ENCODE data around the gene FMNL2. TPM values are rescaled to one million over a fixed set of nuclear protein-coding genes. Genes with fewer than 3 reads are reported as not detected.

Gene FMNL2
- total RNA-seq, 1 donor from 2014 or later: 15.7 TPM

DNA sequence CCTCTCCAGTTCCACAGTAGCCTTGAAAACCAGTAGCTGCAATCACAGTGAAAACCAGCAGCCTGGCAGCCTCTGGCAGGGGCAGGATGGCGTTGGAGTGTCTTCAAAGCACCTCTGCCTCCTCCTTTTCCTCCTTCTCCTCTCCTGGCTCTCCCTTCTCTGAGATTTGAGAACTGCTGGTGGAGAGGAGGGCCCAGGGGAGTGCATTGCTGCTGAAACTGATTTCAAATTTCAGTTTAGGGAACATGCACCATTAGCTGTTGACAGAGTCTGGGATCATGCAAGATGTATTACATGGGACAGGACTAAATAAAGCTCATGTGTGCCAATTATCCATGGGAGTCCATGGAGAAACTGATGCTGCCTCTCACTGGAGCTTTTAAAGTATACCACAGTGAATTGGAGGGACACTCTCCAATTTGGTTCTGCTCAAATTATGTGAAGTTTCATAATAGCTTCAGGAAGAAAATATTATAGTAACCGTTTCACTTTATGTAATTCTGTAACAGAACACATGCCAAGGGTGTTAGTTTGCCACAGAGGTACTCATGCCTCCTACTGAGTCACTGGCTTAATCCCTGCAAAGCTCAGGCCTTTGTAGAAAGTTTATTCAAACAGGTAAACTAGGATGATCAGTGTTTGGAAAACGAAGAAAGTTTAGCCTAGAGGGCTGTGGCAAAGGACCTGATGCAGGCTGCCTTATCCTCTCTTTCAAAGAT is 236.2 kb downstream of the FMNL2 start:
- Histone ChIP-seq H3K4me1 (ENCODE audit: control insufficient read depth in 3 of 3, insufficient read depth in 3 of 3, low read length in 3 of 3) (peaks cover 11 to 15% (median 12%) of the 10 kb centered on the region in 3 donors), H3K36me3 (ENCODE audit: control insufficient read depth in 3 of 3, insufficient read depth in 3 of 3, low read length in 3 of 3) (peaks cover 0 to 2% (median 0%) of the 10 kb centered on the region in 3 donors), H3K4me3 (ENCODE audit: low read length in 3 of 3) (no peak overlapping the region), H3K9me3 (ENCODE audit: control insufficient read depth in 3 of 3, low read length in 3 of 3) (no peaks in the 10 kb centered on the region), H3K27me3 (ENCODE audit: control insufficient read depth in 3 of 3, insufficient read depth in 3 of 3, low read length in 3 of 3) (no peaks in the 10 kb centered on the region), H3K9ac (ENCODE audit: low read depth in 1 of 3, low read length in 3 of 3) (no peak overlapping the region), H3K27ac (ENCODE audit: low read depth, low read length) (peak overlapping the region; percentile 23)

DNA sequence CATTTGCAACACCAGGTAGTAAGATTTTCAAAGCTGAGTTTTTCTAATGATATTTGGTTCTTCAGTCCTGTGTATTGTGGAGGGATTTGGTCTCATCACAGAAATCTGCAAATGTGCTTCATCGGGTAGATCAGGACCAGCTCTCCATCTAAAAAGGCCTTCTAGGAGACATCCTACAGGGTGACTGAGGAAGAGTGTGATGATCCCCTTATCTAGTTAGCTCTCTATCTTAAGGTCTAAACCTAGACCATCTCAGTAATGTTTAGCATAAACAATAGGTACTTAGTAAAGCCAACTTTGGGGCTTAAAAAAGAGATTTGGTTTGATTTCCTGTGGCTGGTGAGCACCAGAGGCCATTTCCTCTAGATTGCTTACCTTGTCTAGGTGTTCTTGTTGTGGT is 237.1 kb downstream of the FMNL2 start:
- H3K9me3 ChIP-seq (ENCODE audit: control insufficient read depth in 3 of 3, low read length in 3 of 3): no peaks in the 10 kb centered on the region
- peaks cover 11 to 20% (median 12%) of the 10 kb centered on the region in 3 donors for H3K4me1 ChIP-seq (ENCODE audit: control insufficient read depth in 3 of 3, insufficient read depth in 3 of 3, low read length in 3 of 3)
- no peak overlapping the region for H3K27ac ChIP-seq (ENCODE audit: low read depth, low read length)
- H3K4me3 ChIP-seq (ENCODE audit: low read length in 3 of 3): no peak overlapping the region
- H3K36me3 ChIP-seq (ENCODE audit: control insufficient read depth in 3 of 3, insufficient read depth in 3 of 3, low read length in 3 of 3): peaks cover 0 to 2% (median 0%) of the 10 kb centered on the region in 3 donors
- no peaks in the 10 kb centered on the region for H3K27me3 ChIP-seq (ENCODE audit: control insufficient read depth in 3 of 3, insufficient read depth in 3 of 3, low read length in 3 of 3)
- no peak overlapping the region for H3K9ac ChIP-seq (ENCODE audit: low read depth in 1 of 3, low read length in 3 of 3)

GRCh38 chr2:152573168-152573567 is 238.2 kb downstream of the FMNL2 start:
- Histone ChIP-seq H3K27ac (ENCODE audit: low read depth, low read length) (no peak overlapping the region), H3K4me1 (ENCODE audit: control insufficient read depth in 3 of 3, insufficient read depth in 3 of 3, low read length in 3 of 3) (peaks cover 11 to 26% (median 12%) of the 10 kb centered on the region in 3 donors), H3K9ac (ENCODE audit: low read depth in 1 of 3, low read length in 3 of 3) (no peak overlapping the region)

DNA sequence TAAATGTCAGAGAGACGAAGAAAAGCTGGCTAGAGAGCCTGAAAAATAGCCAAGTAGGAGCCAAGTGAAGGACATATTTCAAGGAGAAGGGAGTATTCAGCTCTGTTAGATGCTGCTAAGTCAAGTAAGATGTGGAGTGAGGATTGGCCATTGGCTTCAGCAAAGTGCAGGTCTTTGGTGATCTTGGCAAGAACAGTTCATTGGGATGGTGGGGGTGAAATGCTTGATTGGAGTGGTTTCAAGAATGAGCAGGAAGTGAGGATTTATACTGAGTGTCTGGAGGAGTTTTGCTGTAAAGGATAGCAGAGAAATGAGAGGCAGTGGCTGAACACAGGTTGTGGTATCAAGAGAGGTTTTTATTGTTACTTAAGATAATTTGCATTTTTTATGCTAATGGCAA is 242.6 kb downstream of the FMNL2 start:
- Histone ChIP-seq H3K27me3 (ENCODE audit: control insufficient read depth in 3 of 3, insufficient read depth in 3 of 3, low read length in 3 of 3) (no peaks in the 10 kb centered on the region), H3K9ac (ENCODE audit: low read depth in 1 of 3, low read length in 3 of 3) (no peak overlapping the region), H3K9me3 (ENCODE audit: control insufficient read depth in 3 of 3, low read length in 3 of 3) (no peaks in the 10 kb centered on the region), H3K4me1 (ENCODE audit: control insufficient read depth in 3 of 3, insufficient read depth in 3 of 3, low read length in 3 of 3) (peaks cover 0 to 16% (median 5%) of the 10 kb centered on the region in 3 donors), H3K4me3 (ENCODE audit: low read length in 3 of 3) (no peak overlapping the region), H3K27ac (ENCODE audit: low read depth, low read length) (no peak overlapping the region), H3K36me3 (ENCODE audit: control insufficient read depth in 3 of 3, insufficient read depth in 3 of 3, low read length in 3 of 3) (peaks cover 0 to 2% (median 0%) of the 10 kb centered on the region in 3 donors)

More at GRCh38 chr2:152573168-152573567, 238.2 kb downstream of the FMNL2 start:
- H3K36me3 ChIP-seq (ENCODE audit: control insufficient read depth in 3 of 3, insufficient read depth in 3 of 3, low read length in 3 of 3): peaks cover 0 to 2% (median 0%) of the 10 kb centered on the region in 3 donors
- no peak overlapping the region for H3K4me3 ChIP-seq (ENCODE audit: low read length in 3 of 3)
- H3K27me3 ChIP-seq (ENCODE audit: control insufficient read depth in 3 of 3, insufficient read depth in 3 of 3, low read length in 3 of 3): no peaks in the 10 kb centered on the region
- no peaks in the 10 kb centered on the region for H3K9me3 ChIP-seq (ENCODE audit: control insufficient read depth in 3 of 3, low read length in 3 of 3)

GRCh38 chr2:152578573-152578972 is 243.6 kb downstream of the FMNL2 start:
- Histone ChIP-seq H3K4me3 (ENCODE audit: low read length in 3 of 3) (no peak overlapping the region), H3K4me1 (ENCODE audit: control insufficient read depth in 3 of 3, insufficient read depth in 3 of 3, low read length in 3 of 3) (peaks cover 0 to 11% (median 0%) of the 10 kb centered on the region in 3 donors), H3K9ac (ENCODE audit: low read depth in 1 of 3, low read length in 3 of 3) (no peak overlapping the region), H3K9me3 (ENCODE audit: control insufficient read depth in 3 of 3, low read length in 3 of 3) (no peaks in the 10 kb centered on the region), H3K27me3 (ENCODE audit: control insufficient read depth in 3 of 3, insufficient read depth in 3 of 3, low read length in 3 of 3) (no peaks in the 10 kb centered on the region), H3K27ac (ENCODE audit: low read depth, low read length) (no peak overlapping the region), H3K36me3 (ENCODE audit: control insufficient read depth in 3 of 3, insufficient read depth in 3 of 3, low read length in 3 of 3) (peaks cover 0 to 2% (median 0%) of the 10 kb centered on the region in 3 donors)

GRCh38 chr2:152580714-152581113 is 245.7 kb downstream of the FMNL2 start:
- Histone ChIP-seq H3K27ac (ENCODE audit: low read depth, low read length) (no peak overlapping the region), H3K9me3 (ENCODE audit: control insufficient read depth in 3 of 3, low read length in 3 of 3) (no peaks in the 10 kb centered on the region), H3K9ac (ENCODE audit: low read depth in 1 of 3, low read length in 3 of 3) (no peak overlapping the region), H3K36me3 (ENCODE audit: control insufficient read depth in 3 of 3, insufficient read depth in 3 of 3, low read length in 3 of 3) (peaks cover 0 to 2% (median 0%) of the 10 kb centered on the region in 3 donors), H3K4me1 (ENCODE audit: control insufficient read depth in 3 of 3, insufficient read depth in 3 of 3, low read length in 3 of 3) (peaks cover 0 to 11% (median 0%) of the 10 kb centered on the region in 3 donors), H3K4me3 (ENCODE audit: low read length in 3 of 3) (no peak overlapping the region), H3K27me3 (ENCODE audit: control insufficient read depth in 3 of 3, insufficient read depth in 3 of 3, low read length in 3 of 3) (no peaks in the 10 kb centered on the region)

- no peaks in the 10 kb centered on the region for H3K27me3 ChIP-seq (ENCODE audit: control insufficient read depth in 3 of 3, insufficient read depth in 3 of 3, low read length in 3 of 3)
- peaks cover 0 to 2% (median 0%) of the 10 kb centered on the region in 3 donors for H3K36me3 ChIP-seq (ENCODE audit: control insufficient read depth in 3 of 3, insufficient read depth in 3 of 3, low read length in 3 of 3)
- no peaks in the 10 kb centered on the region for H3K9me3 ChIP-seq (ENCODE audit: control insufficient read depth in 3 of 3, low read length in 3 of 3)
- H3K4me3 ChIP-seq (ENCODE audit: low read length in 3 of 3): no peak overlapping the region
- no peak overlapping the region for H3K9ac ChIP-seq (ENCODE audit: low read depth in 1 of 3, low read length in 3 of 3)
- no peak overlapping the region for H3K27ac ChIP-seq (ENCODE audit: low read depth, low read length)
- H3K4me1 ChIP-seq (ENCODE audit: control insufficient read depth in 3 of 3, insufficient read depth in 3 of 3, low read length in 3 of 3): peaks cover 0 to 17% (median 3%) of the 10 kb centered on the region in 3 donors
Observed at GRCh38 chr2:152581360-152581759, 246.4 kb downstream of the FMNL2 start.

GRCh38 chr2:152582081-152582480 is 247.1 kb downstream of the FMNL2 start:
- peaks cover 0 to 13% (median 3%) of the 10 kb centered on the region in 3 donors for H3K4me1 ChIP-seq (ENCODE audit: control insufficient read depth in 3 of 3, insufficient read depth in 3 of 3, low read length in 3 of 3)
- H3K9ac ChIP-seq (ENCODE audit: low read depth in 1 of 3, low read length in 3 of 3): no peak overlapping the region
- H3K4me3 ChIP-seq (ENCODE audit: low read length in 3 of 3): no peak overlapping the region
- peaks cover 0 to 2% (median 0%) of the 10 kb centered on the region in 3 donors for H3K36me3 ChIP-seq (ENCODE audit: control insufficient read depth in 3 of 3, insufficient read depth in 3 of 3, low read length in 3 of 3)
- H3K27me3 ChIP-seq (ENCODE audit: control insufficient read depth in 3 of 3, insufficient read depth in 3 of 3, low read length in 3 of 3): no peaks in the 10 kb centered on the region
- H3K27ac ChIP-seq (ENCODE audit: low read depth, low read length): no peak overlapping the region
- H3K9me3 ChIP-seq (ENCODE audit: control insufficient read depth in 3 of 3, low read length in 3 of 3): no peaks in the 10 kb centered on the region

- Histone ChIP-seq H3K9me3 (ENCODE audit: control insufficient read depth in 3 of 3, low read length in 3 of 3) (no peaks in the 10 kb centered on the region), H3K4me3 (ENCODE audit: low read length in 3 of 3) (no peak overlapping the region), H3K27ac (ENCODE audit: low read depth, low read length) (no peak overlapping the region), H3K27me3 (ENCODE audit: control insufficient read depth in 3 of 3, insufficient read depth in 3 of 3, low read length in 3 of 3) (no peaks in the 10 kb centered on the region), H3K36me3 (ENCODE audit: control insufficient read depth in 3 of 3, insufficient read depth in 3 of 3, low read length in 3 of 3) (peaks cover 0 to 2% (median 0%) of the 10 kb centered on the region in 3 donors), H3K4me1 (ENCODE audit: control insufficient read depth in 3 of 3, insufficient read depth in 3 of 3, low read length in 3 of 3) (peaks cover 0 to 7% (median 5%) of the 10 kb centered on the region in 3 donors), H3K9ac (ENCODE audit: low read depth in 1 of 3, low read length in 3 of 3) (no peak overlapping the region)
Observed at GRCh38 chr2:152583512-152584229, 248.7 kb downstream of the FMNL2 start.

- Histone ChIP-seq H3K36me3 (ENCODE audit: control insufficient read depth in 3 of 3, insufficient read depth in 3 of 3, low read length in 3 of 3) (peaks cover 0 to 2% (median 0%) of the 10 kb centered on the region in 3 donors), H3K9ac (ENCODE audit: low read depth in 1 of 3, low read length in 3 of 3) (no peak overlapping the region), H3K4me1 (ENCODE audit: control insufficient read depth in 3 of 3, insufficient read depth in 3 of 3, low read length in 3 of 3) (peaks cover 2 to 9% (median 8%) of the 10 kb centered on the region in 3 donors), H3K4me3 (ENCODE audit: low read length in 3 of 3) (no peak overlapping the region), H3K9me3 (ENCODE audit: control insufficient read depth in 3 of 3, low read length in 3 of 3) (no peaks in the 10 kb centered on the region), H3K27ac (ENCODE audit: low read depth, low read length) (no peak overlapping the region), H3K27me3 (ENCODE audit: control insufficient read depth in 3 of 3, insufficient read depth in 3 of 3, low read length in 3 of 3) (no peaks in the 10 kb centered on the region)
Observed at GRCh38 chr2:152584301-152584700, 249.3 kb downstream of the FMNL2 start.

Data from skeletal muscle tissue (tissue), 4 donors.